OCI-LY3 (cell line): ENCODE results near the gene TMEM259.

Source experiments
- EZH2phosphoT487 ChIP-seq: fragments of 200-600 bp; shearing (Covaris generic); IDR thresholded peaks from 2 replicates; pipeline ENCODE4 v1.6.1; 2018; ENCODE audit warnings: antibody characterized with exemption, mixed run types, low read depth
- TF ChIP-seq, protein P1 (sequence below): fragments of 200-600, 300-600 bp; sonication (generic); IDR thresholded peaks from 2 replicates; pipeline ENCODE4 v1.5.1; 2014; ENCODE audit warnings: antibody characterized with exemption, low read length, low read depth

DNA sequence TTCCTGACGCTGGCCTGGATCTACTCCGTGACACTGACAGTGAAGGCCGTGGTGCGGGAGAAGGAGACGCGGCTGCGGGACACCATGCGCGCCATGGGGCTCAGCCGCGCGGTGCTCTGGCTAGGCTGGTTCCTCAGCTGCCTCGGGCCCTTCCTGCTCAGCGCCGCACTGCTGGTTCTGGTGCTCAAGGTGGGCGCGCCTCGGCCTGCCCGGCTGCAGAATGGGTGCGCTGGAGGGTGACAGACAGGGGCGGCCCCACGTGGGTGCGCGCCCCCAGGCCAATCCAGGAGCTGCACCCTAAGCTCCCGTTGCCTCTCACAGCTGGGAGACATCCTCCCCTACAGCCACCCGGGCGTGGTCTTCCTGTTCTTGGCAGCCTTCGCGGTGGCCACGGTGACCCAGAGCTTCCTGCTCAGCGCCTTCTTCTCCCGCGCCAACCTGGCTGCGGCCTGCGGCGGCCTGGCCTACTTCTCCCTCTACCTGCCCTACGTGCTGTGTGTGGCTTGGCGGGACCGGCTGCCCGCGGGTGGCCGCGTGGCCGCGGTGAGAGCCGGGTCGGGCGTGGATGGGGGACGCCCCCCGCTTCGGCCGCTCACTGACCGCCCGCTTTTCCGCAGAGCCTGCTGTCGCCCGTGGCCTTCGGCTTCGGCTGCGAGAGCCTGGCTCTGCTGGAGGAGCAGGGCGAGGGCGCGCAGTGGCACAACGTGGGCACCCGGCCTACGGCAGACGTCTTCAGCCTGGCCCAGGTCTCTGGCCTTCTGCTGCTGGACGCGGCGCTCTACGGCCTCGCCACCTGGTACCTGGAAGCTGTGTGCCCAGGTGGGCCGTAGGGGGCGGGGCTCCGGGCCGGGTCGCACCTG is 26.1 kb upstream of the TMEM259 start:
- TF ChIP-seq, protein P1, sequence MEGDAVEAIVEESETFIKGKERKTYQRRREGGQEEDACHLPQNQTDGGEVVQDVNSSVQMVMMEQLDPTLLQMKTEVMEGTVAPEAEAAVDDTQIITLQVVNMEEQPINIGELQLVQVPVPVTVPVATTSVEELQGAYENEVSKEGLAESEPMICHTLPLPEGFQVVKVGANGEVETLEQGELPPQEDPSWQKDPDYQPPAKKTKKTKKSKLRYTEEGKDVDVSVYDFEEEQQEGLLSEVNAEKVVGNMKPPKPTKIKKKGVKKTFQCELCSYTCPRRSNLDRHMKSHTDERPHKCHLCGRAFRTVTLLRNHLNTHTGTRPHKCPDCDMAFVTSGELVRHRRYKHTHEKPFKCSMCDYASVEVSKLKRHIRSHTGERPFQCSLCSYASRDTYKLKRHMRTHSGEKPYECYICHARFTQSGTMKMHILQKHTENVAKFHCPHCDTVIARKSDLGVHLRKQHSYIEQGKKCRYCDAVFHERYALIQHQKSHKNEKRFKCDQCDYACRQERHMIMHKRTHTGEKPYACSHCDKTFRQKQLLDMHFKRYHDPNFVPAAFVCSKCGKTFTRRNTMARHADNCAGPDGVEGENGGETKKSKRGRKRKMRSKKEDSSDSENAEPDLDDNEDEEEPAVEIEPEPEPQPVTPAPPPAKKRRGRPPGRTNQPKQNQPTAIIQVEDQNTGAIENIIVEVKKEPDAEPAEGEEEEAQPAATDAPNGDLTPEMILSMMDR, result no peak
- TF ChIP-seq EZH2phosphoT487, result no peak
